NB4 (cell line): ENCODE data around the gene ATP10A.

Experiments used
- MYC ChIP-seq: IDR thresholded peaks from 2 replicates; pipeline ENCODE4 v1.6.1; 2011; ENCODE audit warnings: low read depth, low read length
- POLR2A ChIP-seq: IDR thresholded peaks from 2 replicates; pipeline ENCODE4 v1.6.1; 2011; ENCODE audit warnings: mild to moderate bottlenecking; ENCODE audit not compliant: insufficient read length; ENCODE audit errors: extremely low read depth
- TF ChIP-seq, protein P1 (sequence below): IDR thresholded peaks from one replicate; pipeline ENCODE4 v1.5.1; 2012; ENCODE audit warnings: low read depth, low read length
- TF ChIP-seq, protein P2 (sequence below): IDR thresholded peaks from 2 replicates; pipeline ENCODE4 v1.6.1; 2011; ENCODE audit warnings: low read depth, low read length

DNA sequence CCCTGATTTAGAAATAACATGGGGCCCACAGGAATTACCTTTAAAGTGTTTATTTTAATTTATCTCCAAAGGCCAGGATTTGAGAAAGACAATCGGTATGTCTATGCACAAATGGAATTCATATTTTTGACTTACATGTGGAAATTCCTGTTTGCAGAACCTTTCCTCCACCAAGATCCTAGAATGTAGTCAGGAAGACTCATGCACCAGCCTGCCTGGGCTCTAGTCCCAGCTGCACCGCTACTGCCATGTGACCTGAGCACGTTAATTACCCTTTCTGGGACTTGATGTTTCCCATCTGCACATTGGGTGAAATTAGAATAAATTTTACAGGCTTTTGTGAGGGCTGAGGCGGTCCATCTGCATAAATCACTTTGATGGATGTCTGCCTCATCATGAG is 194.2 kb downstream of the ATP10A start:
- TF ChIP-seq, protein P1, sequence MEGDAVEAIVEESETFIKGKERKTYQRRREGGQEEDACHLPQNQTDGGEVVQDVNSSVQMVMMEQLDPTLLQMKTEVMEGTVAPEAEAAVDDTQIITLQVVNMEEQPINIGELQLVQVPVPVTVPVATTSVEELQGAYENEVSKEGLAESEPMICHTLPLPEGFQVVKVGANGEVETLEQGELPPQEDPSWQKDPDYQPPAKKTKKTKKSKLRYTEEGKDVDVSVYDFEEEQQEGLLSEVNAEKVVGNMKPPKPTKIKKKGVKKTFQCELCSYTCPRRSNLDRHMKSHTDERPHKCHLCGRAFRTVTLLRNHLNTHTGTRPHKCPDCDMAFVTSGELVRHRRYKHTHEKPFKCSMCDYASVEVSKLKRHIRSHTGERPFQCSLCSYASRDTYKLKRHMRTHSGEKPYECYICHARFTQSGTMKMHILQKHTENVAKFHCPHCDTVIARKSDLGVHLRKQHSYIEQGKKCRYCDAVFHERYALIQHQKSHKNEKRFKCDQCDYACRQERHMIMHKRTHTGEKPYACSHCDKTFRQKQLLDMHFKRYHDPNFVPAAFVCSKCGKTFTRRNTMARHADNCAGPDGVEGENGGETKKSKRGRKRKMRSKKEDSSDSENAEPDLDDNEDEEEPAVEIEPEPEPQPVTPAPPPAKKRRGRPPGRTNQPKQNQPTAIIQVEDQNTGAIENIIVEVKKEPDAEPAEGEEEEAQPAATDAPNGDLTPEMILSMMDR: no peak
- TF ChIP-seq, protein P2, sequence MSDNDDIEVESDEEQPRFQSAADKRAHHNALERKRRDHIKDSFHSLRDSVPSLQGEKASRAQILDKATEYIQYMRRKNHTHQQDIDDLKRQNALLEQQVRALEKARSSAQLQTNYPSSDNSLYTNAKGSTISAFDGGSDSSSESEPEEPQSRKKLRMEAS: no peak
- TF ChIP-seq POLR2A: no peak
- no peak for TF ChIP-seq MYC
